HG03565 (cell line): ENCODE measurements around the gene ADGRF3.
"Not testable (repeated sequence)": the region's sequence is repeated elsewhere in the genome, so short reads cannot be mapped to it uniquely, and the experiment has no call there.

Source experiments
- ATAC-seq: cut with Tn5 transposase; IDR thresholded peaks from one replicate; pipeline ENCODE4 v1.9.1; 2021; ENCODE audit warnings: mild to moderate bottlenecking, moderate library complexity; ENCODE audit not compliant: unreplicated experiment

ADGRF3 gene

DNA sequence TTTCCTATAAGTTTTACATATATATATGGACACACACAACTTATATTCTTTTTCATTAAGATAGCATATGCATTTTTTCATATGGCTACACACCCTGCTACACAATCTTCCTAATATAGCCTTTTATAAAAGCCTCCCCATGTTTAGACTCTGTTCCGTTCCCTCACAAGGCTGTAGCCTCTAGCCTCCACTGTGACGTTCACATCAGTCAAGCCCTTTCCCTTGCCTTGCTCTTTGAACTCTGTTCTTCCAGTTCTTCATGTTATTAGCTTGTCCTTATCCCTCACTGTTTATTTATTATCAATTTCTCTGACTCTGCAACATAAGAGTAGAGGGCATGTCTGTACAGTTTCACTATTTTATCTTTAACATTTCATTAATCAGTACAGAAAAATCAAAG, 63.0 kb downstream of the ADGRF3 start:
- ATAC-seq, result no peak

DNA sequence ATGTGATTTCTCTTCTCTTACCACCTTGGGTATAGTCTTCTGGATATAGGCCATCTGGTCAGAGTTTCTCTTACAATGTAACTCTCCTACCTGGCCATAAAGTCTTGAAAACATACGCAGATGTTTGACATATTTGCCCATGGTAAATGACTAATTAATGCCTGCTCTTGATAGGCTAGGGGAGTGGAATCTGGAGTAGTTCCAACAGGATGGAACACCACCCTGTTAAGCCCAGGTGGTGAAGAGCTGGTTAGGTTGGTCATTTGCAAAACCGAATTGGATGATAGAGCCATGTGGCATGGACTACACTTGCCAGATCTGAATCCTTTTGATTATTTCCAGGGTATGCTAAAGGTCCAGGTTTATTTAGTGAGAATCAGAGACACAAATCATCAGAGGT, 65.4 kb downstream of the ADGRF3 start:
- ATAC-seq, result no peak

DNA sequence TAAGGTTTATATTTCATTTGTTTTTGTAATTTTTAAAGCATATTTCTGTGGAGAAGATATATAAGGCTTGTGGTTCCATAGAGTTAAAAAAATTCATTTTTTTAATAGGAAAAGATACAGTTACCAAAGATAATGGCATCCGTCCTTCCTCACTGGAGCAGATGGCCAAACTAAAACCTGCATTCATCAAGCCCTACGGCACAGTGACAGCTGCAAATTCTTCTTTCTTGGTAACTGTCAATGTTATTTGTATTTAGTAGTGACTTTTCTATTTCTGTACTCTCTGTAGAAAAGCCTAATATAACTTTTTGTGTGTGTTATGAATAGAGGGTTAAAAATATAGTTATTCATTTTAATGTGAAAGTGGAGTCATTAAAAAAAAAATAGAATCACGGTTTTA, 66.7 kb downstream of the ADGRF3 start:
- ATAC-seq, result no peak

DNA sequence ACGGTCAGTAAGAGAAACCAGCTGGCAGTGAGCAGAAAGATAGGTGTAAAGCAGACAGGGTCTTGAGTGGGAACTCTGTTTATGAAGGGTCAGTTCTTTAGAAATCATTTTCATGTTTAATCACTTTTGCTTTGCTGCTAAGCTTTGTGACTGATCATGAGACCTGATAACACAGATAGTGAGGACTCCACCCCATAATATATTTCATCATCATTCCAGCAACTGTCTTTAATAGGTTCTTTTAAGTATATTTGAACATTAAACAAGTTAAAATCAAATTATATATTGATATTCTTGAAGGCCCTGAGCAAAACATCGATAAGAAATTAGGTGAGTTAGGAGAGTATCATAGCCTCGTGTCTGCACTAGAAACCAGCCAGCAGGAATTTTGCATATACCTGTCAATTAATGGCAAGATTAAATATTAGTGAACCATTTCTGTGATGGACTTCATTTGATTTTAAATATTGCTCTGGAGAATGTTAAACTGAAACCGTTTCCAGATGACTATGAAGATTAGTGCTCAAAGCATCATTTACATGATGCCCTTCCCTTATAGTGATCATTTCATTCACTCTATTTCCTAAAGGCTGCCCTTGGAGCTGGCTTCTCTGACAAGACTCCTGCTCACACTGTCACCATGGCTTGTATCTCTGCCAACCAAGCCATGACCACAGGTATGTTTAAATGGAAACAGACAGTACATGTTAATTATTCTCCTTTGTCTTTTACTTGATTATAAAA, 69.9 kb downstream of the ADGRF3 start:
- ATAC-seq, result no peak

DNA sequence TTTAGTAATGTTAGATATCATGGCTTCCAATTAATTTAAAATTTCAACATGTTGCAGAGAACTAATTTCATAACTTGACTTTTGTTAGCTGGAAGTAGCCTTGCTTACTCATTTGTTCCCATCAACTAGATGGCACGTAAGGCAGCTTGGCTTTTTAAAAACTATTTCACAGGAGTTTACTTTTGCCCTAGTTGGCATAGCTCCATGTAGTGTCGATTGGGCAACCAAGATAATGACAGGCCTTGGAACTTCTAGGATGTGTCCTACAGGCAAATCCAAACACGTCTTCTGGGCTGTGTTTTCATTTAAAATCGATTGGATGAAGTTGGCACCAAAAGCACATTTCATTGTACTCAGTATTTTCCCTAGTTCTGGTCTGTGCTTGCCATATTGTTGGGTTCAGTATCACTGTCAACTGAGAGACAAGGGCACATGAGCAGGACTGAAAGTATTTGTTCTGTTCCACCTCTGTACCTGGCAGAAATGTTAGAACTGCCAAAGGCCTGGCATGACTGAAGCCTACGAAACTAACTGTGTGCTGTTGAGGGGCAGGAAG, 72.5 kb downstream of the ADGRF3 start:
- ATAC-seq, result no peak

DNA sequence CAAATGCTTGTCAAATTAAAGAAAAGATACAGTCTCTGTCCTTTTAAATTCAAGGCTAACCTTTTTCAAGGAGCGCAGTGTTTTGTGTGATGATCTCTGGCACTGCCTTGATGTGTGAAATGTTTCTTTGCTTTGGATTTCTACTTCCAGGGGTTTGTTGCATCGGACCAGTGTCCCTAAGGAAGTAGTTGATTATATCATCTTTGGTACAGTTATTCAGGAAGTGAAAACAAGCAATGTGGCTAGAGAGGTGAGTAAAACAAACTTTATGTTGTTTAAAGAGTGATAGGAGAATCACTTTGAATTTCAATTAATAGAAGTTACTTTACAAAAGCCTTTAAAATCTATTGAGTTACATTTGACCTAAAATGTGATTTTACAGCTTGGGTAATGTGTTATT, 73.1 kb downstream of the ADGRF3 start:
- no peak for ATAC-seq

DNA sequence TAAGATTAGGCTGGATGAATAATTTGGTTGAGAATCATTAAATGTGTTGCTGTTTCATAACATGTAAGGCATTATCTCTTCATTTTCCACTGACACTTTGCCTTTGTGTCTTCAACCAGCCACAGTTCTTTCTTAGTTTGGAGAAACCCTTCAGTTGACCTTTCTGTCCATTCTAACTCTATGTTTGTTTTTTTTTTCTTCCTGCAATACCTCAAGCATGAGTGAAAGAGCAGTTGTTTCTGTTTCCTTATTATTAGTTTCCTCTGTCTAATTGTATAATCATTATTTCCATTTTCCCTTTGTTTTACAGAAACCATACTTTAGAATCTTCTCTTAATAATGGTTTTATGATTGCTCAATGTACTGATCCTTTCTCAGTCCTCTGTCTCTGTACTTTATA, 76.2 kb downstream of the ADGRF3 start:
- no peak for ATAC-seq

DNA sequence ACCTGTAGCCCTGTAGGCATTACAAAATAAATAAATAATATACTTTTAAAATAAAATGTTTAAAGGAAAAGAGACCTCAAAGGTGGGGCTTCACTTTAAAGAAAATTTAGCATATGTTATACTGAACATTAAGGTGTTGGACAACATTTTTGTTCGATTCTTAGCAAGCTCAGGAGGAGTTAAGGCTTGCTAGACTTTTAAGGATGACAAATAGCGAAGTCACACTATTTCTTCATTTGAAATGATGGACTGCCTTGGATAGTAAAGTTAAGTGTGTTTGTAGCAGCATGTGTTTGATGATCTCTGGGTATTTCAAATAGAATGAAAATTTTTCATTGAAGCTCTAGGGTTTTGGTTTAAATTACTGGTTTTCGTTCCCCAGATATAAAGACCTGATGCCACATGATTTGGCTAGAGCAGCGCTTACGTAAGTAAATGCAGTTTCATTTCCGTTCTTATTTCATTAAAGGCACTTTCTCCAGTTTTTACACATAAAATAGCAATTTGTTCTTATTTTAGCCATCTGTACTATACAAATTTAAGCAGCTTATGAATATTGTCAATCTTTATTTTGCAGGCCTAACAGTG, 76.9 kb downstream of the ADGRF3 start:
- ATAC-seq, result no peak

DNA sequence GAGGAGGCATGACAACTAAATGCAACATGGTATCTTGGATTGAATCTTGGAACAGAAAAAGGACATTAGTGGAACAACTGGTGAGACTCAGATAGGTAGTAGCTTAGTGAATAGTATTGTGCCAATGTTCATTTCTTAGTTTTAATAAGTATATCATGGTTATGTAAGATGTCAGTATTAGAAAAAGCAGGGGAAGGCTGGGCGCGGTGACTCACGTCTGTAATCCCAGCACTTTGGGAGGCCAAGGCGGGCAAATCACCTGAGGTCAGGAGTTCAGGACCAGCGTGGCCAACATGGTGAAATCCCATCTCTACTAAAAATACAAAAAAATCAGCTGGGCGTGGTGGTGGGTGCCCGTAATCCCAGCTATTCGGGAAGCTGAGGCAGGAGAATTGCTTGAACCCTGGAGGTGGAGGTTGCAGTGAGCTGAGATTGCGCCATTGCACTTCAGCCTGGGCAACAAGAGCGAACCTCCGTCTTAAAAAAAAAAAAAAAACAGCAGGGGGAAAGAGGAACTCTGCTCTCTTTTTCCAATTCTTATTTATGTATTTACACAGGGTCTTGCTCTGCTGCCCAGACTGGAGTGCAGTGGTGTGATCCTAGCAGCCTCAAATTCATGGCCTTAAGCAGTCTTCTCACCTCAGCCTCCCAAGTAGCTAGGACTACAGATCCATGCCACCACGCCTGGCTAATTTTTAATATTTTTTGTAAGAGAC, 77.8 kb downstream of the ADGRF3 start:
- ATAC-seq, result not testable (repeated sequence)

DNA sequence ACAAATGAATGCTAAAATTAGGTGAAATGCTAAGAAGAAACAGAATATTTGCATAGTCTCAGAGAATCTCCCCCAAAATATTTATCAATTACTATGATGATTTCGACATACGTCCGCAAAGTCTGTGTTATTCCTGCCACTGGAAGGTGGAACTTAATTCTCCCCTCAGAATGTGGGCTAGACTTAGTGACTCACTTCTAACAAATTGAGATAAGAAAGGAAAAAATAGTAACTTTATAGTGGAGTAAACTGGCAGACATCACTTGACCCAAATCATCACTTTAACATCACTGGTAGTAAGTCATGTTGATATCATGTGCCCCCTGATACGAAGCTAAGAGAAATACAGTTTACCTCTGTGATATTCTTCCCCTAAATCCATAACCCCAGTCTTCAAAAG, 78.4 kb downstream of the ADGRF3 start:
- no peak for ATAC-seq

DNA sequence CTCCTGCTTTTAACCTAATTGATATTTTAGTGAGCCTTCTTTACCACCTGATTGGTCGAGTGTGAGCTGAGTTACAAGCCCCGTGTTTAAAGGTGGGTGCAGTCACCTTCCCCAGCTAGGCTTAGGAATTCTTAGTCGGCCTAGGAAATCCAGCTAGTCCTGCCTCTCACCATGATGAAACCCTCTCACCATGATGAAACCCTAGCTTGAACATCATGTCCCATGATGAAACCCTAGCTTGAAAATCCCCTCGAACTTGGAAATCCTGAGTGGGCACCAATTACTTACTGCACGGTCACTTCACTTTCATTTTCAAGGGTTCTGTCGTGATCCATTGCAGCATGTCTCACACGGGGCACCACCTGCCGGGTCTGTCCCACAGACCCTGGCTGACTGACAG, 87.8 kb downstream of the ADGRF3 start:
- ATAC-seq, result not testable (repeated sequence)
